GM19328 (cell line): ENCODE measurements around the gene PARP12.

ENCODE experiments used
- ATAC-seq: cut with Tn5 transposase; IDR thresholded peaks from one replicate; pipeline ENCODE4 v1.9.1; 2021; ENCODE audit warnings: mild to moderate bottlenecking, moderate library complexity; ENCODE audit not compliant: unreplicated experiment

Gene PARP12

DNA sequence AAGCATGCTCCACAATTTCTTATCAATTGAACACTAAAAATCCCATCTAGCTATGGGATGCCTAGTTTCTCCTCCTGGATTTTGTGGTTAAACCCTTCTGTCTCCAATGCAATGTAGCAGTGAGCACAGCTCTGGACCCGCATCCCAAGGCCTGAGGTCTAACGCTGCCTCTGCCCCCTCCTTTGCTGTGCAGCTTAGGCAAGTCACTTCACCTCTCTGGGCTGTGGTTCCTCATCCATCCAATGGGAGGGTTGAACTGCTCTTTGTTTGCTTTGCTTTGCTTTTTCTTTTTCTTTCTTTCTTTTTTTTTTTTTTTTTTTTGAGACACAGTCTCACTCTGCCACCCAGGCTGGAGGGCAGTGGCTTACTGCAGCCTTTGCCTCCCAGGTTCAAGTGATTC is 69.2 kb downstream of the PARP12 start:
- no peak for ATAC-seq

DNA sequence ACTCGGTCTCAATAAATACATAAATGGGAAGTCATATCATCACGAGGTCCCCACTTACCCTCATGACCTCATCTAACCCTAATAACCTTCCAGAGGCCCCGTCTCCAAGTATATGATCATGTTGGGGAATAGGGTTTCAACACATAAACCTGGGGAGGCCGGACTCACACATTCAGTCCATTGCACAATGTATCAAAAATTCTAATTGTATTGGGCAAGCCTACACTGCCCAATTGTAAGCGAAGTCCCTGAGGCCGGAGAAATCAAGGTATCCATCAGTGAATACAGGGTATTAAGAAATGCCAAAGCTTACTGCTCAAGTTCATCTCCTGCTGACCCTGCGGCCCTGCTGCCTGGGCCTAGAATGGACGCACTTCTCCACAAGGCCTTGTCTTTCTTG is 69.6 kb downstream of the PARP12 start:
- ATAC-seq, result no peak

DNA sequence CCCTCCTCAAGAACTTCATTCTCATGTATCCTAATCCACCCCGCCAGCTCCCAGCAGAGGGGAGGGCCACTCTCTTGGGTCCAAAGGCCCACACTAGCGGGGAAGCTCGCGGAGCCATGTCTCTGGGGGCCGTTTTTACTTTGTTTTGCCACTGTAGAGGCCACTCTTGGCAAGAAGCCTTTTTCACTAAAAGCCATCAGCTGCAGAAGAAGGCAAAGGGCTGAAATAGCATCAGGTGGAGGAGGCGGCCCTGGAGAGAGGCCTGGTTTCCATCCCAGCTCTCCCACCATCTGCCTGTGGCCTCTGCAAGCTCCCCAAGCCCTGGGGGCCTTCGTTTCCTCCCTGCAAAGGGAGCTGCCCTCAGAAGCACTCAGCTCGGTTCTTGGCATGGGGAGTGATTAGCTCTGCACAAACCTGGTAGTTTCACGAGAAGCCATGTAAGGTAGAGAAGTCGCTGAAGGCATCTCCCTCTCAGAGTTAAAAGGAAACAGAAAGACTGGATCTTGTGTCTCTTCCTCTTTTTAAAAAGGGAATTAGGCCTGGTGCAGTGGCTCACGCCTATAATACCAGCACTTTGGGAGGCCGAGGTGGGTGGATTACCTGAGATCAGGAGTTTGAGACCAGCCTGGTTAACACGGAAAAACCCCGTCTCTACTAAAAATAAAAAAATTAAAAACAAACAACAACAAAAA is 70.3 kb downstream of the PARP12 start:
- ATAC-seq, result no peak

- ATAC-seq, result no peak
Observed at GRCh38 chr7:139991911-139992310, 70.8 kb downstream of the PARP12 start.

DNA sequence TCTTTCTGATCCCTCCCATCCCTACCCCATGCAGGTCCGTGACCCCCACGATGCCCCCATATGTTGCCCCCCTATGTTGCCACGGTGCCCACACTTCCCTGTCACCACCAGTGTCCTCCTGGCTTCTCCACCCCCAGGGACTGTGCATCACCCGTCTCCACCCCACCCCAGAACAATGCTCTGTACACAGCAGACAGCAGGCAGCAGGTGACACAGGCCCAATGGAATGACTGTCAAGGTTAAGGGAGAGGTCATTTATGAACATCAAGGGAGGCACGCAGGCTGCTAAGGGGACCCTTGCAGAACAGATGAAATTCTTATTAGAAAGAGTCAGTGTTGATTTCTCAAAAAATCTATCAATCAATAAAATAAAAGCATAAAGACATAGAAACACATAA is 71.5 kb downstream of the PARP12 start:
- ATAC-seq, result no peak

- no peak for ATAC-seq
Observed at GRCh38 chr7:139990571-139991268, 72.0 kb downstream of the PARP12 start.

- ATAC-seq, result no peak
Observed at GRCh38 chr7:139990142-139990535, 72.6 kb downstream of the PARP12 start.

DNA sequence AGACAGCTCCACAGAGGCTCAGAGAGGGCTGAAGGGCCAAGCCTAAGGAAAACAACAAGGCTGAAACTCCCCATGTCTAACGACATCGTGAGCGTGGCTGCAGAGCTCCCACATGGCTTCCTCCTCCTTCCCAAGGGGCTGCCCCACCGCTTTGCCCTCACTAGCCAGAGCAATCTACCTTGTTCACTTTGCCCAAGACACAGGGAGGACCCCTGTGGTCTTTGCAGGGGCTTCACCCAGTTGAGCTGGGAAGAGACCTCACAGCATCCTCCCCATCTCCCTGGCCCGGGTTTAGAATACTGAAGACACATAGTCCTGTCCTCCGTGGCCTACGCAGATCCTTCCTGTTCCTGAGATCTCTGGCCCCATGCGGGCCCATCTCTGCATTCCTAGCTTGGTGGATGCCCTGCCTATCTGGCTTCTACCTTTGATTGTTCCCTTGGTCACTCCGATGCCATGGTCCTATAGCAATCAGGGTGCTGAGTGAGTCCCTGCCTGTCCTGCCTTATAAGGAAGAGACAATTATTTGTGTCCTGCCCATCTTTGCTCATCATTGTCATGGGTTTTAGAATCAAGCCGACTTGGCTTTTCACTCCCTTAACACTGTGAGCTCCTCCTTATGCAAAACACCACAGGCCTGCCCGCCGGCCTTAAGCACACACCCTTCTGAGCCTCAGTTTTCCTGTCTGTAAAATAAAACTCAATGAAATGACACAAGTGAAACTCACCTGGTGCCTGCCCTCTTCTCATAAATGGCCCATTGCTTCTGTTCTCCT is 73.2 kb downstream of the PARP12 start:
- no peak for ATAC-seq

DNA sequence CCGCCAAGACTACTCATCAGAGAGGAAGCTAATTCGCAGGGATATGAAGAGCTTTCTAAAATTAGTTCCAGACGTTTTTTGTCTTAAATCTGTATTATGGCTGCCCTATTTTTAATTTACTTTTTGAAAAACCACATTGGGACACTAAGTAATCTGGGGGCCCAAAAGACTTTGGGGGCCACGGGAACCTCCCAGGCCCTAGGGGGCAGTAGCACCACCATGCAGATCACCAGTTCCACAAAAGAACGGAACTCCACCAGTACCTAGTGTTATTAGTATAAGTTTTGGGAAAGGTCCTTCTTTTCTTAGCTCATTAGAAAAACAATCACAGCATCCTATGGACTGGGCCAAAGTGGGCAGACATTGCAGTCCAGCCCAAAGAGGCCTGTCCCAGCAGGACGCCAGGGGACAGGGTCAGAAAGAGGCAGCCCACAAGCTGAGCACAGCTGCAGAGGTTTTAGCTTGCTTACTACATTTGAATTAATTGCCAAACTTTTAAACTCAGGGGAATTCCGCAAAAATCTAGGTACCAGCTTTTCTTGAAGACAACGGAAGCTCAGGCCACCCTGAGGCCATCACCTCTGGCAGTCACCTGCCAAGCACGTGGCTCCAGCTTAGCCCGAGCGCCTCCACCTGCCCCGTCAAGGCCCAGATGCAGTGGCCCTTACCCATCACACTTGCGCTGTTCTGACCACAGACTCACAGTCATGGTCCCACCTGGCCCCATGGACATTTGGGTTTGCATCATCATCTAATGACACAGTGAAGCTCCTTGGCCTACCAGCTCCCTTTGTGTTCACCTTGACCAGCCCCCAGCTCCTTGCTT is 74.8 kb downstream of the PARP12 start:
- ATAC-seq, result no peak

DNA sequence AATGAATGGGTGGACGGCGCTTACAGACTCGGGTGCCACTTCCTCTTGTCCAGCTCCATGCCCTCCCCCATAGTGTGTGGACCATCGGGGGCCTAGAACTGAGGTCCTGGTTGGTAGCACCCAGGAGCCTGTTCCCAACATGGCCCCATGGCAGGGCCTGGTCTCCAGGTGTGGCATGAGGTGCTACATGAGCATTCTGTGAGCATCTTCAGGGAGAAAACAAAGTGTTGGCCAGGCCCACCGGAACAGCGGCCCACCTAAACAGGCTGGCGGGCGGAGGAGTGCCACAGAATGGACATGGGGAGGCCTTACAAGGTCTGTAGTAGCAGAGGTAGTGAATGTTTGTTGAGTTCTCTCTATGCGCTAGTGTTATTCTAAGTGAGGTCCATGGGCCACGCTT is 76.9 kb downstream of the PARP12 start:
- no peak for ATAC-seq

DNA sequence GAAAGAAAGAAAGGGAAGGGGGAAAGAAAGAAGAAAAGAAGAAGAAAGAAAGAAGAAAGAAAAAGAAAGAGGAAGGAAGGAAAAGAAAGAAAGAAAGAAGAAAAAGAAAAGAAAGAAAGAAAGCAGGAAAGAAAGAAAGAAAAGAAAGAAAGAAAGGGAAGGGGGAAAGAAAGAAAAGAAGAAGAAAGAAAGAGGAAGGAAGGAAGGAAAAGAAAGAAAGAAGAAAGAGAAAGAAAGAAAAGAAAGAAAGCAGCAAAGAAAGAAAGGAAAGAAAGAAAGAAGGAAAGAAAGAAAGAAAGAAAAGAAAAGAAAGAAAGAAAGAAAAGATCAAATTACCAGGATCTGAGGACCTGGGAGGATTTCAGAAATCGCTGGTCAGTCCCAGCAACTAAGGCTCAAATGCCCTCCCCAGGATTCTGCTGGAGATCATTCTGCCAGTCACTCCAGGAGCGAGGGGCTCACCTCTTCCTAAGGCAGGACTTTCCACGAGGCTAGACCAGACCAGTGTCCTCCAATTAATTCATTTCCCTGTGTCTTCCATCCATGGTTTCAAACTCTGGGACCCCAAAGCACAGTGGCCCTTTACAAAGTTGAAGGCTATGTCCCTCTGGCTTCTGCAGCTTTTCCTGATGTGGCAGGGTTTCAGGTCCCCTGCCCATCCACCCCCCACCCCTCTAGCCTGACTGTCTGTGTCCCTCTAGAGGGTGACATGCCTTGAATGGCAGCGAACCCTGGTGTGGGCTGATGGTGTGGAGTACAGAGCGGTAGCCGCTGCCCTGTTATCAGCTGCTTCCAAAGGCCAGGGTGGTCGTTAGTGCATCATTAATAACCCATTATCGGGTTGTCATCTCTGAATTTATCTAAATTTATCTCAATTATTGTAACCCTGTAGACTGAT is 77.9 kb downstream of the PARP12 start:
- ATAC-seq, result no peak

DNA sequence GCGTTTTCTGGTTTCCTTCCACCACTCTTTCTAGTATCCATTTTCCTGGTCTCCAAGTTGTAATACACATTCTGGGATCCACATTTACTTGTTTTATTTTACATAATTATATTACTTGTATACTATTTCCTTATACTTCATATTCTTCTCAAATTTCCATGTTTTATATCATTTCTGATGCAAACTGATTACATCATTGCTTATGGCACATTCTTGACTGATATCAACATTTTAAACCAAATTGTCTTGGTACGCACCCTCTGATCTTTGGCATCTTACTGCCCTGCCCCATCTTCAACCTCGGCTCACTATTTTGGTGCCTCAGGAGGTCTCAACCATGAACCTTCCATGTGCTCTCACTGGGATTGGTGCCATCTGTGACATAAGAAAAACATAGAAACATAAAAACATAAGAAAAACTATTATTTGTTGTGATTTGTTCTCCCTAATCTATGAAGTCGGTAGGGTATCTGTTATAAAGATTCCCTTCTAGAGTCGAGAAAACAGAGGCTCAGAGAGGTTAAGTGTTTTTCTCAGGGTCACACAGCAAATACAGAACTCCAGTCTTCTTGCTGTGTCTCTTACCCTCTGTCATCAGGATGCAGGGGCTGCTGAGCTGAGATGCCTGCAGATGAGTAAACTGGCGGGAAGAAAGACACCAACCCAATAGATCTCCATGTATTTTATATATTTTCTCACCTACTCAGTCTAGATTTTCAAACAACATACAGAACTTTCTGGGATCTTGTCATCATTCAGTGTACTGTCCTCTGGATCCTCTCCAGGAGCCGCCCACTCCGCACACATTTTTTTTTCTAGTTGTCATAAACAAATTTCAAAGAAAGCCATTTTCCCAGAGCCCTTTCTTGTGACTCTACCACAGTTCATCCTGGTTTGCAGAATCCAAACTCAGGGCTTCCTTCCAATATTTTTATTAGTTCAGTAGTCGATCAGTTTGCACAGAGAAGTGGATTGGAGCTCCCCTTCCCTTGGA is 79.5 kb downstream of the PARP12 start:
- no peak for ATAC-seq

- ATAC-seq, result no peak
Observed at GRCh38 chr7:139981511-139981895, 81.2 kb downstream of the PARP12 start.

DNA sequence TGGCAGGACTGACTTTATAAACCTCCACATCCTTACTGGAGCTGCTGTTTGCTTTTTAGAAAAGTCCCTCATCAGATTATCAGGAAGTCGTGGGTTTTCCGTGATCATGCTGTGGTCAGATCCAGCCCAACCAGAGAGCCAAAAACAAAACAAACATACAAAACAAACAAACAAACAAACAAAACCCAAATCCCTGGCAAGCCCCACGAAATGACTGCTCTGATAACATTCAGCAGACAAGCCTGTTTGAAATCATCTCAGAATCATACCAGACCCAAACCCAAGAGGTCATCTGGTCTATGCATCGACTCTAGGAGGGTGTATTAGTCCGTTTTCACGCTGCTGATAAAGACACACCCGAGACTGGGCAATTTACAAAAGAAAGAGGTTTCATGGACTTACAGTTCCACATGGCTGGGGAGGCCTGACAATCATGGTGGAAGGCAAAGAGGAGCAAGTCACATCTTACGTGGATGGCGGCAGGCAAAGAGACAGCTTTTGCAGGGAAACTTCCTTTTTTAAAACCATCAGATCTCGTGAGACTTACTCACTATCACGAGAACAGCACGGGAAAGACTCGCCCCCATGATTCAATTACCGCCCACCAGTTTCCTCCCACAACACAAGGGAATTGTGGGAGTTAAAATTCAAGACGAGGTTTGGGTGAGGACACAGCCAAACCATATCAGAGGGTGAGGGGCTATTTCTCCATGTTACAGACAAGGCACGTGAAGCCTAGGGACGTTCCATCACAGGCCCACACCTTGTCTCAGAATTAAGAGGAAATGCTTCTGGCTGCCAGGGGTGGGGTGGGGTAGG is 85.7 kb downstream of the PARP12 start:
- no peak for ATAC-seq

DNA sequence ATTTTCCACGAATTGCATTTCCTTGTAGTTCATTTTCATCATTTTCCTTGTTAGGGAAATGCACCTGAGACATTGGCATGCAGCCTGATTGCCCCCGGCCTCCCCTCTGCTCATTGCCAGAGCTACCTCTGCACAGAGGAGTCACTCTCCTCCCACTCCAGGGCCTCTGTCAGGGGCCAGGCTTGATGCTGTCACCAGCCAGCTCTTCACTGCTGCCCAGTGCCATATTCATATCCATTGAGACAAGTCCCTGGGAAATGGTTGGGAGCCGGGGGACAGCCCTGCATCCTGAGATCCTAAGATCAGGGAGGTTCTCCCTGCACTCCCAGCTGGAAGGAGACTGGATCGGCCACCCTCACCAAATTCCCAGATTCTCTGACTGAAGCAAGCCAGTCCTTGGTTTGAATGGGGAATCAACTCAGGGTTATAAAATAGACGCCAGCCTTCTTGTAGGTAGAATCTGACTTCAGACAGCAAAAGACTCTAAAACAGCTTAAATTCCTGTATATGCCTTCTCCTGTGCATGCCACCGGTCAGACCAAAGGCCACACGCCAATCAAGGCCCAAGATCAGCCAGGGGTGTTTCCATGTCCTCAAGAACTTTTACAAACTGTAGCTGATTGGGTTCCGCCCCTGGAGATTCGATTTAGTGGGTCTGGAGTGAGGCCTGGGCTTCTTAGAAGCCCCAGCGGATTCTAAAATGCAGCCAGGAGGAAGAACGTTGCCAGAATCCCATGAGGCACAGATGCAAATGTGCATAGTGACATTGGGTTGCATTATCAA is 86.5 kb downstream of the PARP12 start:
- ATAC-seq, result no peak

- ATAC-seq, result no peak
Observed at GRCh38 chr7:139974179-139974811, 88.5 kb downstream of the PARP12 start.
